ENCODE data around the gene NT5DC1.

- TF ChIP-seq POLR2AphosphoS5 (IDR thresholded peaks at IDR 0.05) (no peak), CTCF (IDR thresholded peaks at IDR 0.05; ENCODE audit: poor library complexity, severe bottlenecking) (no peak), EZH2 (IDR thresholded peaks at IDR 0.05; ENCODE audit: borderline replicate concordance, insufficient read depth, low read length, poor library complexity, severe bottlenecking) (no peak), EP300 (conservative IDR thresholded peaks at IDR 0.05; ENCODE audit: poor library complexity, severe bottlenecking) (no peak), REST (IDR thresholded peaks at IDR 0.05; ENCODE audit: borderline replicate concordance) (no peak), SMC3 (conservative IDR thresholded peaks at IDR 0.05; ENCODE audit: poor library complexity) (no peak), TAF1 (IDR thresholded peaks at IDR 0.05; ENCODE audit: low read depth) (no peak), MXI1 (conservative IDR thresholded peaks at IDR 0.05; ENCODE audit: poor library complexity, severe bottlenecking) (no peak)
Observed at GRCh38 chr6:116105247-116105646, 4.6 kb downstream of the NT5DC1 start.
